Right atrium auricular region (tissue), 2 donors: Measurements from ENCODE around the gene CTDNEP1. TPM values are rescaled to one million over a fixed set of nuclear protein-coding genes. Genes with fewer than 3 reads are reported as not detected.

Experiments used
- DNase-seq: peaks from one replicate; pipeline ENCODE4 v3.0.0-alpha.2; 2019; ENCODE audit warnings: low spot score
- H3K27ac ChIP-seq, 2 donors: fragments of 200-600 bp; sonication (generic); 1 replicate in 1 of 2; 2 replicates in 1 of 2; pipeline ENCODE4 v1.5.1; 2016 to 2019
- H3K27me3 ChIP-seq, 2 donors: fragments of 200-600 bp; sonication (generic); one replicate each; pipeline versions ENCODE4 v1.5.1 to v1.6.0; 2017 to 2019
- H3K36me3 ChIP-seq: fragments of 200-600 bp; sonication (generic); one replicate; pipeline ENCODE4 v1.5.1; 2016
- H3K4me1 ChIP-seq, 2 donors: fragments of 200-600 bp; sonication (generic); one replicate each; pipeline versions ENCODE4 v1.5.1 to v1.6.0; 2017 to 2019
- H3K4me3 ChIP-seq, 2 donors: fragments of 200-600 bp; sonication (generic); 1 replicate in 1 of 2; 2 replicates in 1 of 2; pipeline ENCODE4 v1.5.1; 2017 to 2019; ENCODE audit warnings: mild to moderate bottlenecking in 1 of 2, moderate library complexity in 1 of 2
- H3K9me3 ChIP-seq, 2 donors: fragments of 200-600 bp; sonication (generic); one replicate each; pipeline ENCODE4 v1.5.1; 2019
- total RNA-seq, 2 donors: library from RNA; depleted of rRNA; stranded (reverse); fragments of >200 nt; gene quantifications; one replicate each; pipeline ENCODE4 v1.1.0, GENCODE V29; 2016
- TF ChIP-seq, protein P1 (sequence below), 2 donors: fragments of 200-600 bp; sonication (generic); IDR thresholded peaks; one replicate each; pipeline ENCODE4 v1.5.1; 2019; ENCODE audit warnings: antibody characterized with exemption in 2 of 2

The CTDNEP1 gene
- total RNA-seq, 2 donors from 2014 or later, result 55.0 to 77.2 TPM

DNA sequence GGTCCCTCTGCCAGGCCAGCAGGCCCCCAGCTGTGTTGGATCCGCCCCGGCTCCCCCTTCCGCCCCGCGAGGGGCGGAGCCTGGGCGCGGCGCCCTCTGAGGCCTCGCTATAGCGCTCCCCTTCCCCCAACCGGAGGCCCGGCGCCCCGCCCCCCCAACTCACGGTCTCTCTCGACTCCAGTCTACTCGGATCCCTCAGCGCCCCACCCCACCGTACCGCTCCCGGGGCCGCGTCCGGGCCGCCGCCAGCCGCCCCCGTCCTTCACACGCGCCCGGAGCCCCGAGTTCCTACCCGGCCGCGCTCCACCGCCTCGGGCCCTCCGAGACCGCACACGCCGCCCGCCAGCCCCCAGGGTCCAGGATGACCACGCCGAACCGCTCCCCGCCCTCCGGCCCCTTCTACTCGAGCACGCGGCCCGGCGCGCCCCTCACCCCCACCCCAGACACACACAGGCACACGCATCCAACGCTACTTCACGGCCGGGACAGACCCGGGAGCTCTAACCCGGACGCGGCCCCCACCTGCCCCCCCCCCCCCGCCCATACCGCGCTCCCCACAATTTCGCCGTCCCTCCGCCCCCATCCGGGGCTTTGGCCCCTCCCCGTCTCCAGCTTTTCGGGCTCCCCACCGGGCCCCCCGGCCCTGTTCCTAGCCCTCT lies 13.6 kb downstream of the CTDNEP1 start:
- TF ChIP-seq, protein P1, sequence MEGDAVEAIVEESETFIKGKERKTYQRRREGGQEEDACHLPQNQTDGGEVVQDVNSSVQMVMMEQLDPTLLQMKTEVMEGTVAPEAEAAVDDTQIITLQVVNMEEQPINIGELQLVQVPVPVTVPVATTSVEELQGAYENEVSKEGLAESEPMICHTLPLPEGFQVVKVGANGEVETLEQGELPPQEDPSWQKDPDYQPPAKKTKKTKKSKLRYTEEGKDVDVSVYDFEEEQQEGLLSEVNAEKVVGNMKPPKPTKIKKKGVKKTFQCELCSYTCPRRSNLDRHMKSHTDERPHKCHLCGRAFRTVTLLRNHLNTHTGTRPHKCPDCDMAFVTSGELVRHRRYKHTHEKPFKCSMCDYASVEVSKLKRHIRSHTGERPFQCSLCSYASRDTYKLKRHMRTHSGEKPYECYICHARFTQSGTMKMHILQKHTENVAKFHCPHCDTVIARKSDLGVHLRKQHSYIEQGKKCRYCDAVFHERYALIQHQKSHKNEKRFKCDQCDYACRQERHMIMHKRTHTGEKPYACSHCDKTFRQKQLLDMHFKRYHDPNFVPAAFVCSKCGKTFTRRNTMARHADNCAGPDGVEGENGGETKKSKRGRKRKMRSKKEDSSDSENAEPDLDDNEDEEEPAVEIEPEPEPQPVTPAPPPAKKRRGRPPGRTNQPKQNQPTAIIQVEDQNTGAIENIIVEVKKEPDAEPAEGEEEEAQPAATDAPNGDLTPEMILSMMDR (IDR thresholded peaks at IDR 0.05), result no peak
- H3K4me3 ChIP-seq, result peak overlapping the region; percentile 93 to 96
- H3K4me1 ChIP-seq, result peaks cover 0 to 52% of the 10 kb centered on the region in 2 donors
- peak overlapping the region; percentile 93 for H3K27ac ChIP-seq
- no peak for DNase-seq
- no peaks in the 10 kb centered on the region for H3K9me3 ChIP-seq
- no peaks in the 10 kb centered on the region for H3K27me3 ChIP-seq
- peaks cover 26% of the 10 kb centered on the region for H3K36me3 ChIP-seq

DNA sequence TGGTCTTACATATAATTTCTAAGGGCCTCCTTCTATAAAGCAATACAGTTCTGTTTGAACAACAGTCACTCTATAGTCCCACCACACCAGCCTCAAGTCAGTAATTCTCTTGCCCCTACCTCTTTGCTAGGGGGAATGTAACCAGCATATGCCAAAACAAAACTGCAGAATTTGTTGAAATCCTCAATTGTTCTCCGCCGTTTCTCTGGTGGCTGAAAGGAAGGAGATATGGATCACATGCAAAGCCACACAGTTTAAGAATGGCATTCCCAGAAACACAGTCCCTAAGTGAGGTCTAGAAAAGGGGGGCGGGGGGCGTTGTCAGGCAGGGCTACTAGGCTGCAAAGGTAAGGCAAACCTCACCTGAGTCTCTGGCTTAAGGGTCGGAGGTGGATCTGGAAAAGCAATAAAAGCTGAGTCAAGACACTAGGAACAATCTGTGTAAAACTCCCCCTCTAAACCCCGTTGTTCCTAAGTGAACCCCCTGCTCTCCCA lies 14.2 kb downstream of the CTDNEP1 start:
- Histone ChIP-seq H3K27me3 (no peaks in the 10 kb centered on the region), H3K27ac (peak overlapping the region; percentile 93), H3K4me1 (peaks cover 0 to 58% of the 10 kb centered on the region in 2 donors), H3K36me3 (peaks cover 26% of the 10 kb centered on the region), H3K4me3 (peak overlapping the region; percentile 93 to 96), H3K9me3 (no peaks in the 10 kb centered on the region)
- DNase-seq, result no peak
- TF ChIP-seq, protein P1 (IDR thresholded peaks at IDR 0.05), result no peak

DNA sequence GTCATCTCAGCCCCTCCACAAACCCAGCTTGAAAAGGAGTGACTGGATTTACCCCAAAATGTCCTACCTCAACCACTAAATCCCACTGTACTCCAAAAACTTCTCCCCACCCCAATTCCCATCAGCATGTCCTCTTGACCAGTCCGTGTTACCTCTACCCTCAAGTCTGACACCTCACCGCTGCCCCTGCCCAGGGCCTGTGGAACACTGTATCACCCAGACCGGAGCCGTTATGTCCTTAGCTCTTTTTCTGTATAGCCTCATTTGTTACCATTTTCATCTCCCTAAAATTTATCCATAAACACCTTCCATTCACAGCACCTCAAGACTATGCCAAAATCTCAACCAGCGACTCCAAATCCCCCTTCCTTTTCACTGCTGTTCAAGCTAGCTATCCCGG lies 14.7 kb downstream of the CTDNEP1 start:
- TF ChIP-seq, protein P1 (IDR thresholded peaks at IDR 0.05), result no peak
- peak overlapping the region in 1 of 2 donors; percentile 93 for H3K27ac ChIP-seq
- DNase-seq, result no peak
- H3K4me1 ChIP-seq, result peaks cover 0 to 63% of the 10 kb centered on the region in 2 donors
- H3K27me3 ChIP-seq, result no peaks in the 10 kb centered on the region
- no peaks in the 10 kb centered on the region for H3K9me3 ChIP-seq
- H3K36me3 ChIP-seq, result peaks cover 26% of the 10 kb centered on the region
- no peak overlapping the region for H3K4me3 ChIP-seq

DNA sequence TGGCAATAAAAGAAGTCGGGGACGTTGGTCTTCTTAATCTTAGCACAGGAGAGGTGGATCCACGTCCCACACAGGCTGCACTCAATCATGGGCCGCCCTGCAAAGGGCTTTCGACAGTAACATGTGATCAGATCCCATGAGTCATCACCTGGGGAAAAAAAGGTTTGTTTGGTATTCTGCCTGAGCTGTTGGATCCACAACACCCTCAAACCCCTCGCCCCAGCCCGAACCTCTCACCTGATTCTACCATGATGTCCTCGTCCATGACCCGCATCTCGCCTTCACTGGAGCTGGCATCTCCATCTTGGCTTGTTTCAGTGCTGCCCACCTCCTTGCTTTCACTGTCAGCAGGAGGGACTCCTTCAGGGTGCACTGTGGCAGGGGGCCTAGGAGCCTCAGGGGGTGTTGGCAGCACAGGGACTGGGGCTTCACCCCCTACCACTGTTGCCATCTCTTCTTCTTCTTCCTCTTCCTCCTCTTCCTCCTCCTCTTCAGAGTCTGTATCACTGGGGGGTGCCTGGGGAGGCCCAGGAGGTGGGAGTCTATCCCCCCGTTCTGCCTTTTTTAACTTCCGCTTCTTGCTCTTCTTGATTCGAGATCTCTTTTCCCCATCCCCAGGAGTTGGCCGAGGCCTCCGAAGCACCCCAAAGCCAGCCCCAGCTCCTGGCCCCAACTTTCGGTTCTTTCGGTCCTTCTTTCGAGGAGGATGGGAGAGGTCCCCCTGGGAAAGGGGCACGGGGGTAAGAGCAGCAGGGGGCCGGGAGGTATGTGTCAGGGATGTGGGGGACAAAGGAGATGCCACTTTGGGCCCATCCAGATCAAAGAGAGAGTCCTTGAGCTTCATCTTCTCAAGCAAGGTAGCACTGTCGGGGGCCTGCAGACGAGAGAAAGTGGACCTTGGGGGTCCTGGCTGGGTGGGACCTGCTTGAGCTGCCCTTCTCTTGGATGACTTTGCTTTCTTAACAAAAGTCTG lies 15.6 kb downstream of the CTDNEP1 start:
- Histone ChIP-seq H3K27me3 (no peaks in the 10 kb centered on the region), H3K4me3 (no peak overlapping the region), H3K27ac (no peak overlapping the region), H3K4me1 (peaks cover 0 to 57% of the 10 kb centered on the region in 2 donors), H3K9me3 (no peaks in the 10 kb centered on the region), H3K36me3 (peaks cover 25% of the 10 kb centered on the region)
- no peak for DNase-seq
- TF ChIP-seq, protein P1 (IDR thresholded peaks at IDR 0.05), result no peak

DNA sequence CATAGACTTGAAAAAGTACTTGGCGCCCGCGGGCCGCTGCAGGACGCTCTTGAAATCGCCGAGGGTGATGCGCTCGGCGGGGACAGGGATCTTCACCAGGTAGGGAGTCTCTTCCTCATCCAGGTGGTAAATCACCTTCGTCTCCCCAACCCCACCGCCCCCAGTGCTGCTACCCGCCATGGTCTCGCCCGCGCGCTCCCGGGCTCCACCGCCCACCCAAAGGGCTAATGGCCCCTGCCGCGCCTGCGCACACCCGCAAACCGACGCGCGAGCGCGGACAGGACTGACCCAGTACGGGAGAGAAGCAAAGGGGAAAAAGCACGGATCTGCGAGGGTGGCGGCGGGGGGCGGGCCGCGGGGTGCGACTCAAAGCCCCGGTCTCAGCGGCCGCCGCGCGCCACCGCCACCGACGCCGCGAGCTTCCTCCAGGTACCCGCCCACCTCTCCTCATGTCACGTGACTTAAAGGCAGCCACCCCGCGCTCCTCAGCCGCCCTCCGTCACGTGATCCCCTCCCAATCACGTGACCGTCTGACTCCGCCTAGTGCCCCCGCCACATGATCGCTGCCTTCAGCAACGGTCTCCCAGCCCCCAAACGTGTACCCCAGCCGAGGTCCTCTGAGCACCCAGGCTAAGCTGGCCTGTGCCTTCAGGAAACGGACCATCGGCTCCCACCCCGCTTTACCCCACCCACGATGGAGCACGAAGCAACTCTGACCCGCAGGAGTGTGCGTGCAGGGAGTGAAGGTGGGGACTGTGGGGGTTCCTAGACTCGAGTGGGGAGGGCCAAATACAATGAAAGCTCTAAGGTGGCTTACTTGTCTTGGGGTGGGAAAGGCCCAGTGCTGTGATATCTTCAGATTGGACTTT lies 17.2 kb downstream of the CTDNEP1 start, which contains the start of gene DVL2:
Gene DVL2 (minus strand): TSS at position 435 of the 869 bp plus-strand sequence. CDS start 255 bp downstream, at position 180.
- DNase-seq, result peak; percentile 96
- TF ChIP-seq, protein P1 (IDR thresholded peaks at IDR 0.05), result peak in 1 of 2 donors; percentile 7
- peaks cover 25% of the 10 kb centered on the region for H3K36me3 ChIP-seq
- peak within 1 kb of the TSS; percentile 91 to 95 for H3K27ac ChIP-seq
- no peaks in the 10 kb centered on the region for H3K9me3 ChIP-seq
- no peaks in the 10 kb centered on the region for H3K27me3 ChIP-seq
- peaks cover 0 to 44% of the 10 kb centered on the region in 2 donors for H3K4me1 ChIP-seq
- H3K4me3 ChIP-seq, result peak within 1 kb of the TSS; percentile 92 to 93
